Fibroblast of skin of left quadriceps (primary cell): ENCODE results near the gene NME4.
"Not testable (repeated sequence)": the region's sequence is repeated elsewhere in the genome, so short reads cannot be mapped to it uniquely, and the experiment has no call there.

Experiments used
- DNase-seq, 2 experiments: peaks; one replicate each; pipeline ENCODE4 v3.0.0-alpha.2; 2013; ENCODE audit warnings: low read depth in 2 of 2

NME4 gene

GRCh38 chr16:398561-399339, 1.8 kb downstream of the NME4 start:
- no peak for DNase-seq

GRCh38 chr16:399340-400019, 2.5 kb downstream of the NME4 start:
- no peak for DNase-seq

GRCh38 chr16:400061-400591, 3.1 kb downstream of the NME4 start:
- DNase-seq = no peak

GRCh38 chr16:401468-402348, 4.7 kb downstream of the NME4 start, which contains the start of gene DECR2:
TSS of gene DECR2 (plus strand) at chr16:401885. CDS start at chr16:401964, 79 bp downstream.
- DNase-seq = peak; percentile 79

GRCh38 chr16:404971-405486, 8.0 kb downstream of the NME4 start:
- DNase-seq = no peak

GRCh38 chr16:405548-406506, 8.8 kb downstream of the NME4 start:
- DNase-seq = no peak

GRCh38 chr16:407253-407652, 10.3 kb downstream of the NME4 start:
- no peak for DNase-seq

GRCh38 chr16:410516-411178, 13.6 kb downstream of the NME4 start:
- DNase-seq = no peak

GRCh38 chr16:411576-412265, 14.7 kb downstream of the NME4 start:
- DNase-seq = no peak

- no peak for DNase-seq
Measured at GRCh38 chr16:414395-415169, 17.6 kb downstream of the NME4 start.

GRCh38 chr16:415170-415498, 18.1 kb downstream of the NME4 start:
- DNase-seq = not testable (repeated sequence)

GRCh38 chr16:422179-422578, 25.2 kb downstream of the NME4 start:
- DNase-seq = not testable (repeated sequence)

GRCh38 chr16:424033-424622, 27.1 kb downstream of the NME4 start:
- peak; percentile 83 to 85 for DNase-seq

- no peak for DNase-seq
Measured at GRCh38 chr16:424623-425081, 27.7 kb downstream of the NME4 start.

GRCh38 chr16:425082-425718, 28.2 kb downstream of the NME4 start, which contains the start of gene RAB11FIP3:
TSS of gene RAB11FIP3 (plus strand) at chr16:425649. CDS start at chr16:426007, 358 bp downstream.
- DNase-seq = peak; percentile 53 to 54

- DNase-seq = no peak
Measured at GRCh38 chr16:425740-426114, 28.7 kb downstream of the NME4 start.

- no peak for DNase-seq
Measured at GRCh38 chr16:426115-426905, 29.3 kb downstream of the NME4 start.
